Measurements from ENCODE around the gene PAPOLB. TPM values are rescaled to one million over a fixed set of nuclear protein-coding genes. Genes with fewer than 3 reads are reported as not detected.

PAPOLB gene
- total and polyA plus RNA-seq, 2 of the 8 experiments (the other 6 are each of a cell fraction or from before 2014, with no cell fraction given), result 0.02 to 0.15 TPM

DNA sequence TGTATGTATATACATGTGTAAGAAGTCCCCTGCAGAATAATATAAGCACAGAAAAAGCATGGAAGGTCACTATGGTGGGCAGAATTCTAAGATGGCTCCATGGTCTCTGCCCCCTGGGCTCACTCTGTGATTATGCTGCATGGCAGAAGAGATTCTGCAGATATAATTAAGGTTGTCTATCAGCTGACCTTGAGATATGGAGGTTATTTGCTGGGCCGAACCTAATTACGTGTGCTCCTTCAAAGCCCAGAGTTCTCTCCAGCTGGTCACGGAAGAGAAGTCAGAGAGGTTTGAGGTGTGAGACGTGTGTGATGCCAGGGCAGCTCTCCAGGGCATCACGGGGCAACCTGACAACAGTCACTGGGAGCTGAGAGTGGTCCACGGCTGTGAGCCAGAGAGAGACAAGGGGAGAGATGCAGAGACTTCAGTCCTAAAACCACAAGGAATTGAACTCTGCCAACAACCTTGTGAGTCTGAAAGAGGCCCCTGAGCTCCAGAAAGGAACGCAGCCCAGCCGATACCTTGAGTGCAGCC is 11.5 kb downstream of the PAPOLB start (continued):
- TF ChIP-seq POLR2AphosphoS5 (IDR thresholded peaks at IDR 0.05; ENCODE audit: low read depth, low read length) (no peak), USF2 (IDR thresholded peaks at IDR 0.05; ENCODE audit: low read length) (no peak), CHD7 (IDR thresholded peaks at IDR 0.05; ENCODE audit: insufficient replicate concordance, low read length) (no peak), CREB1 (IDR thresholded peaks at IDR 0.05) (no peak), RXRA (IDR thresholded peaks at IDR 0.05; ENCODE audit: insufficient read depth, low read depth, low read length) (no peak)

Measured in H1 (cell line).